ENCODE measurements around the gene PPP1R2C.

Gene PPP1R2C

GRCh38 chrX:42748067-42748850 lies 29.7 kb downstream of the PPP1R2C start:
- DNase-seq (ENCODE audit: low spot score): no peak

GRCh38 chrX:42746606-42747005 lies 31.4 kb downstream of the PPP1R2C start:
- DNase-seq (ENCODE audit: low spot score): no peak

- no peak for DNase-seq (ENCODE audit: low spot score)
Measured at GRCh38 chrX:42740456-42740855, 37.5 kb downstream of the PPP1R2C start.

DNA sequence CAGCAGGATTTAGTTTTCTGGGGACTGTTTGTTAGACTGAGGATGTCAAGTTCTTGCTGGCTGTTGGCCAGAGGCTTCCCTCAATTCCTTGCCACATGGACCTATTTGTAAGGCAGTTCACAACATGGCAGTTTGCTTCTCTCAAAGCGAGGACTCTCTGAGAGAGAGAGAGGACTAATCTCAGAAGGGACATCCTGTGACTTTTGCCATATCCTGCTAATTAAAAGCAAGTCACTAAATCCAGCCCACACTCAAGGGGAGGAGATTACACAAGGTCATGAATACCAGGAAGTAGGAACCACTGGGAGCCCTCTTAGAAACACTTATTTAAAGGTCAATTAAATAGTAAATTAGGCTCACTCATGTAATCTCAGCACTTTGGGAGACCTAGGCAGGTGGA lies 38.2 kb downstream of the PPP1R2C start:
- DNase-seq (ENCODE audit: low spot score): no peak

DNA sequence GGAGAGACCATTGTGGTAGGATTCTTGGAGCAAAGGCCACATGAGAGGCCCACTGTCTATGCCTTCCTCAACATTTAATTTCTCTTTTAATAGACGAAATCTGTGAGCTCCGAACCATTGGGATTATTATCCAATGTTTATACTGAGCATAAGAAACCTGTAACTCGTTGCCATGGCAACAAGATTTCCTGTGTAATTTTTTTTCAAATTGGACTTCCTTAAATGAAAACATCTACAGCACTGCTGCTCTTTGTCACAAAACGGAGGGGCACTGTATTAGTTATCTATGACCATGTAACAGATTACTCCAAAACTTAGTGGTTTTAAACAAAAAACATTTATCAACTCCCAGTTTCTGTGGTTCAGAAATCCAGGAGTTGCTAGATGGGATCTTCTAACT lies 38.7 kb downstream of the PPP1R2C start:
- no peak for DNase-seq (ENCODE audit: low spot score)

DNA sequence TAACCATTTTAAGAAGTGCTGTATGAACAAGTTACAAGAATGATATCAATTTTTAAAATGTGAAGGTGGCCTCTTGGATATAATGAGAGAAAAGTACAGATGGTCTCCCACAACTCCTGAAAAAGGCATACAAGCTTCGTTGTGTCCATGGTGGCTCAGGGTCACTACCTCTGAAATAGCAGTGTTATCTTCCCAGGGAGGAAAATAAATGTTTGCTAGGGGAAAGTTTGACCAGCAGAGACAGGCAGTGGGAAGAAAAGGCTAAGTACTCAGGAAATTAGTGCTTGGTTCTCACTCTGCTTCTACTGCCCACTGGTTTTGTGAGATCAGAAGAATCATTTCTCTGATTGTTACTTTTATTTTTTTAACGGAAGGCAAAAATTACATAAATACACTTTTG lies 39.4 kb downstream of the PPP1R2C start:
- no peak for DNase-seq (ENCODE audit: low spot score)

DNA sequence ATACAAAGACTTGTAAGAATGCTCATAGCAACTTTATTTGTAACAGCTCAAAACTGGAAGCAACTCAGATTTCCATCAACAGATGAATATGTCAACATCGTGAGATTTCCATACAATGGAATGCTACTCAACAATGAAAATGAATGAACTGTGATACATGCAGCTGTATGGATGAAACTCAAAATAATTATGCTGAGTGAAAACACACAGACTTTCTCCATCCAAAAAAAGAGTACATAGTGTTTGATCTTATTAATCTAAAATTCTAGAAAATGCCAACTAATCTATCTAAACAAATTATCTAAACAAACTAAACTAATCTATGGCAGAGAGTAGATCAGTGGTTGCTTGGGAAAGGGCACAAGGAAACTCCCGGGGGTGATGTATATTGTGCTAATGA lies 42.7 kb downstream of the PPP1R2C start:
- no peak for DNase-seq (ENCODE audit: low spot score)

GRCh38 chrX:42732506-42732905 lies 45.5 kb downstream of the PPP1R2C start:
- DNase-seq (ENCODE audit: low spot score): no peak

Data from HuH-7 (cell line).